H9 (cell line): ENCODE measurements around the gene GFOD2. TPM values are rescaled to one million over a fixed set of nuclear protein-coding genes. Genes with fewer than 3 reads are reported as not detected.

Source experiments
- DNase-seq: peaks from one replicate; pipeline ENCODE4 v3.0.0-alpha.2; 2017
- H2AFZ ChIP-seq: one replicate; pipeline ENCODE4 v1.6.1; 2013; ENCODE audit warnings: mild to moderate bottlenecking, low read length, control low read depth, moderate library complexity
- H2AK5ac ChIP-seq: 2 replicates; pipeline ENCODE4 v1.6.1; 2013; ENCODE audit warnings: low read length, control low read depth, mixed read lengths; ENCODE audit not compliant: insufficient read length
- H2BK120ac ChIP-seq: one replicate; pipeline ENCODE4 v1.6.1; 2013; ENCODE audit warnings: low read depth, mild to moderate bottlenecking, low read length, control low read depth, inconsistent platforms; ENCODE audit not compliant: poor library complexity, severe bottlenecking
- H2BK12ac ChIP-seq: 2 replicates; pipeline ENCODE4 v1.6.1; 2013; ENCODE audit warnings: low read length, control low read depth, mixed read lengths, low read depth; ENCODE audit not compliant: insufficient read length
- H2BK15ac ChIP-seq: 2 replicates; pipeline ENCODE4 v1.6.1; 2013; ENCODE audit warnings: low read depth, low read length, control low read depth
- H2BK20ac ChIP-seq: one replicate; pipeline ENCODE4 v1.6.1; 2013; ENCODE audit warnings: low read depth, mild to moderate bottlenecking, low read length, control low read depth, inconsistent platforms; ENCODE audit not compliant: poor library complexity, severe bottlenecking
- H2BK5ac ChIP-seq: 2 replicates; pipeline ENCODE4 v1.6.1; 2013; ENCODE audit warnings: low read length, control low read depth, mixed read lengths; ENCODE audit not compliant: insufficient read length
- H3K14ac ChIP-seq: 2 replicates; pipeline ENCODE4 v1.6.1; 2013; ENCODE audit warnings: low read length, control low read depth; ENCODE audit not compliant: insufficient read depth
- H3K18ac ChIP-seq: 2 replicates; pipeline ENCODE4 v1.6.1; 2013; ENCODE audit warnings: low read depth, mild to moderate bottlenecking, mixed read lengths, low read length, control low read depth; ENCODE audit not compliant: insufficient read length
- H3K23ac ChIP-seq: 2 replicates; pipeline ENCODE4 v1.6.1; 2013; ENCODE audit warnings: low read length, control low read depth, mixed read lengths, low read depth; ENCODE audit not compliant: insufficient read length
- H3K23me2 ChIP-seq: 2 replicates; pipeline ENCODE4 v1.6.1; 2013; ENCODE audit warnings: low read depth, mild to moderate bottlenecking, mixed read lengths, low read length, control low read depth; ENCODE audit not compliant: insufficient read length, poor library complexity, severe bottlenecking
- H3K27ac ChIP-seq: 2 replicates; pipeline ENCODE4 v1.5.1; 2013; ENCODE audit warnings: low read length, control low read depth, mixed read lengths, low read depth; ENCODE audit not compliant: insufficient read length
- H3K27me3 ChIP-seq: 2 replicates; pipeline ENCODE4 v1.6.1; 2013; ENCODE audit warnings: low read length, control low read depth, inconsistent platforms; ENCODE audit not compliant: insufficient read depth
- H3K4ac ChIP-seq: 2 replicates; pipeline ENCODE4 v1.6.1; 2013; ENCODE audit warnings: low read depth, mild to moderate bottlenecking, control low read depth, inconsistent platforms, low read length, moderate library complexity
- H3K4me1 ChIP-seq: 2 replicates; pipeline ENCODE4 v1.6.1; 2013; ENCODE audit warnings: low read length, control low read depth, inconsistent platforms; ENCODE audit not compliant: insufficient read depth
- H3K4me2 ChIP-seq: 2 replicates; pipeline ENCODE4 v1.6.1; 2013; ENCODE audit warnings: low read length, control low read depth, mixed read lengths; ENCODE audit not compliant: insufficient read length, insufficient read depth
- H3K56ac ChIP-seq: 2 replicates; pipeline ENCODE4 v1.6.1; 2013; ENCODE audit warnings: low read depth, mild to moderate bottlenecking, mixed read lengths, low read length, control low read depth; ENCODE audit not compliant: insufficient read length
- H3K79me1 ChIP-seq: 2 replicates; pipeline ENCODE4 v1.6.1; 2013; ENCODE audit warnings: low read depth, mild to moderate bottlenecking, moderate library complexity, low read length, control low read depth, inconsistent platforms; ENCODE audit not compliant: insufficient read depth, poor library complexity, severe bottlenecking
- H3K79me2 ChIP-seq: 2 replicates; pipeline ENCODE4 v1.6.1; 2013; ENCODE audit warnings: low read length, control low read depth, inconsistent platforms; ENCODE audit not compliant: insufficient read depth
- H3K9ac ChIP-seq: 2 replicates; pipeline ENCODE4 v1.6.1; 2013; ENCODE audit warnings: low read length, control low read depth, mixed read lengths; ENCODE audit not compliant: insufficient read length; ENCODE audit errors: extremely low read depth
- H3K9me3 ChIP-seq: one replicate; pipeline ENCODE4 v1.6.1; 2013; ENCODE audit warnings: low read depth, low read length, inconsistent platforms; ENCODE audit not compliant: control insufficient read depth
- H3T11ph ChIP-seq: one replicate; pipeline ENCODE4 v1.6.1; 2013; ENCODE audit warnings: mild to moderate bottlenecking, low read length, control low read depth, inconsistent platforms
- H4K20me1 ChIP-seq: one replicate; pipeline ENCODE4 v1.6.1; 2013; ENCODE audit not compliant: control insufficient read depth, insufficient read length, insufficient read depth
- H4K5ac ChIP-seq: 2 replicates; pipeline ENCODE4 v1.6.1; 2013; ENCODE audit warnings: low read depth, mild to moderate bottlenecking, mixed read lengths, low read length, control low read depth; ENCODE audit not compliant: insufficient read length
- H4K8ac ChIP-seq: replicated peaks from 2 replicates; pipeline ENCODE4 v1.6.1; 2013; ENCODE audit warnings: low read length, control low read depth, mixed read lengths, low read depth; ENCODE audit not compliant: insufficient read length
- H4K91ac ChIP-seq: 2 replicates; pipeline ENCODE4 v1.6.1; 2013; ENCODE audit warnings: low read depth, mild to moderate bottlenecking, moderate library complexity, mixed read lengths, low read length, control low read depth; ENCODE audit not compliant: insufficient read length
- H3K27ac Mint-ChIP-seq, 3 experiments: 2 replicates in 2 of 3; 3 replicates in 1 of 3; pipeline ENCODE4 v1.8.0; 2020 to 2021; ENCODE audit warnings: mixed read lengths in 3 of 3, mild to moderate bottlenecking in 1 of 3, moderate library complexity in 1 of 3
- H3K27me3 Mint-ChIP-seq: 2 replicates; pipeline ENCODE4 v1.8.0; 2021; ENCODE audit warnings: low read depth, mild to moderate bottlenecking, moderate library complexity, mixed read lengths
- H3K36me3 Mint-ChIP-seq, 3 experiments: 2 replicates in 2 of 3; 3 replicates in 1 of 3; pipeline ENCODE4 v1.8.0; 2020 to 2021; ENCODE audit warnings: low read depth in 3 of 3, mixed read lengths in 3 of 3; ENCODE audit not compliant: insufficient read depth in 1 of 3
- H3K4me1 Mint-ChIP-seq, 2 experiments: 2 replicates each; pipeline ENCODE4 v1.8.0; 2020; ENCODE audit warnings: mixed read lengths in 2 of 2
- H3K4me3 Mint-ChIP-seq, 2 experiments: 2 replicates in 1 of 2; 3 replicates in 1 of 2; pipeline ENCODE4 v1.8.0; 2020 to 2021; ENCODE audit warnings: mild to moderate bottlenecking in 2 of 2, mixed read lengths in 2 of 2, moderate library complexity in 1 of 2
- H3K9me3 Mint-ChIP-seq, 2 experiments: 2 replicates in 1 of 2; 3 replicates in 1 of 2; pipeline ENCODE4 v1.8.0; 2020; ENCODE audit warnings: mild to moderate bottlenecking in 2 of 2, mixed read lengths in 2 of 2, moderate library complexity in 1 of 2
- CTCF ChIP-seq: fragments of 200-600 bp; sonication (generic); conservative IDR thresholded peaks from 3 replicates; pipeline ENCODE4 v1.8.0; 2021; ENCODE audit warnings: antibody characterized with exemption, mild to moderate bottlenecking
- WGBS: extraction: QIAGEN DNeasy Blood & Tissue Kit; methylation state at CpG from one replicate; pipeline ENCODE4 v1.1.7; 2013; ENCODE audit warnings: missing lambda C conversion rate, low lambda C conversion rate, mixed read lengths; ENCODE audit not compliant: insufficient read length; ENCODE audit errors: extremely low coverage; 5-methylcytosine and 5-hydroxymethylcytosine counted together
- total RNA-seq: library from RNA; stranded (reverse); gene quantifications from 2 replicates; pipeline ENCODE4 v1.2.1, GENCODE V29; 2021

The GFOD2 gene
- total RNA-seq, 1 experiment from 2014 or later: 21.8 TPM

GRCh38 chr16:67655363-67655762 lies 63.8 kb downstream of the GFOD2 start:
- no peaks in the 10 kb centered on the region; a peak in 1 of 5 replicates for H3K9me3 Mint-ChIP-seq
- H3K9me3 ChIP-seq: no peaks in the 10 kb centered on the region
- no peak overlapping the region for H3K27ac ChIP-seq
- H2BK20ac ChIP-seq: no peak overlapping the region
- no peaks in the 10 kb centered on the region for H3K4me1 ChIP-seq
- H3K36me3 Mint-ChIP-seq: peaks cover 11 to 44% (median 32%) of the 10 kb centered on the region in 3 experiments
- H4K5ac ChIP-seq: no peak overlapping the region
- H3K4me2 ChIP-seq: no peak overlapping the region
- peaks cover 8 to 10% of the 10 kb centered on the region in 2 experiments for H3K4me1 Mint-ChIP-seq
- H4K8ac ChIP-seq: no peak overlapping the region
- H2AFZ ChIP-seq: no peak overlapping the region
- H3T11ph ChIP-seq: no peak overlapping the region
- no peak overlapping the region for H3K9ac ChIP-seq
- H2BK5ac ChIP-seq: no peak overlapping the region
- peak overlapping the region; percentile 12 to 23; a peak in 2 of 5 replicates for H3K4me3 Mint-ChIP-seq
- no peak for TF ChIP-seq CTCF
- H3K23ac ChIP-seq: no peak overlapping the region
- no peak overlapping the region for H3K56ac ChIP-seq
- no peak overlapping the region for H2BK15ac ChIP-seq
- H3K27me3 Mint-ChIP-seq: peaks cover 5% of the 10 kb centered on the region
- no peaks in the 10 kb centered on the region; the same call in 1 of the 2 replicates for H3K27me3 ChIP-seq
- H3K14ac ChIP-seq: no peak overlapping the region
- H3K18ac ChIP-seq: no peak overlapping the region
- H3K79me2 ChIP-seq: no peaks in the 10 kb centered on the region
- H2AK5ac ChIP-seq: no peak overlapping the region
- peaks cover 8% of the 10 kb centered on the region for H3K23me2 ChIP-seq
- no peaks in the 10 kb centered on the region for H4K20me1 ChIP-seq
- H3K27ac Mint-ChIP-seq: 0 out of 7 replicates have a peak overlapping the region, but pooled peaks of 1 of the 3 experiments have one; percentile 13
- no peak overlapping the region for H3K4ac ChIP-seq
- H2BK120ac ChIP-seq: no peak overlapping the region
- WGBS: no CpG with 5 or more reads among the region's 4 CpGs
- H2BK12ac ChIP-seq: no peak overlapping the region
- no peak overlapping the region for H4K91ac ChIP-seq
- no peak for DNase-seq
- H3K79me1 ChIP-seq: no peaks in the 10 kb centered on the region
